ENCODE data around the gene THADA.

Gene THADA

GRCh38 chr2:43459446-43460173, 136.2 kb downstream of the THADA start:
- no peaks in the 10 kb centered on the region; the same call in 1 of the 2 replicates for H3K4me1 ChIP-seq (ENCODE audit: insufficient read depth, low read length)
- H3K9ac ChIP-seq (ENCODE audit: low read depth, low read length), result no peak overlapping the region
- H3K9me3 ChIP-seq (ENCODE audit: insufficient read depth, low read depth, low read length), result no peaks in the 10 kb centered on the region
- H3K27me3 ChIP-seq (ENCODE audit: insufficient read depth, low read length), result no peaks in the 10 kb centered on the region
- H3K36me3 ChIP-seq (ENCODE audit: insufficient read depth, low read depth, low read length), result no peaks in the 10 kb centered on the region
- no peak overlapping the region for H3K27ac ChIP-seq (ENCODE audit: low read length)
- no peak overlapping the region for H3K4me3 ChIP-seq (ENCODE audit: low read length)

- H3K9ac ChIP-seq (ENCODE audit: low read depth, low read length), result no peak overlapping the region
- no peak overlapping the region for H3K4me3 ChIP-seq (ENCODE audit: low read length)
- H3K27ac ChIP-seq (ENCODE audit: low read length), result no peak overlapping the region
- no peaks in the 10 kb centered on the region for H3K36me3 ChIP-seq (ENCODE audit: insufficient read depth, low read depth, low read length)
- H3K4me1 ChIP-seq (ENCODE audit: insufficient read depth, low read length), result no peaks in the 10 kb centered on the region; the same call in 1 of the 2 replicates
- no peaks in the 10 kb centered on the region for H3K9me3 ChIP-seq (ENCODE audit: insufficient read depth, low read depth, low read length)
- H3K27me3 ChIP-seq (ENCODE audit: insufficient read depth, low read length), result no peaks in the 10 kb centered on the region
Observed at GRCh38 chr2:43458014-43458628, 137.7 kb downstream of the THADA start.

GRCh38 chr2:43455731-43456642, 139.9 kb downstream of the THADA start:
- Histone ChIP-seq H3K27me3 (ENCODE audit: insufficient read depth, low read length) (no peaks in the 10 kb centered on the region), H3K9me3 (ENCODE audit: insufficient read depth, low read depth, low read length) (no peaks in the 10 kb centered on the region), H3K4me1 (ENCODE audit: insufficient read depth, low read length) (no peaks in the 10 kb centered on the region; the same call in 1 of the 2 replicates), H3K9ac (ENCODE audit: low read depth, low read length) (no peak overlapping the region), H3K27ac (ENCODE audit: low read length) (no peak overlapping the region), H3K4me3 (ENCODE audit: low read length) (no peak overlapping the region), H3K36me3 (ENCODE audit: insufficient read depth, low read depth, low read length) (no peaks in the 10 kb centered on the region)

DNA sequence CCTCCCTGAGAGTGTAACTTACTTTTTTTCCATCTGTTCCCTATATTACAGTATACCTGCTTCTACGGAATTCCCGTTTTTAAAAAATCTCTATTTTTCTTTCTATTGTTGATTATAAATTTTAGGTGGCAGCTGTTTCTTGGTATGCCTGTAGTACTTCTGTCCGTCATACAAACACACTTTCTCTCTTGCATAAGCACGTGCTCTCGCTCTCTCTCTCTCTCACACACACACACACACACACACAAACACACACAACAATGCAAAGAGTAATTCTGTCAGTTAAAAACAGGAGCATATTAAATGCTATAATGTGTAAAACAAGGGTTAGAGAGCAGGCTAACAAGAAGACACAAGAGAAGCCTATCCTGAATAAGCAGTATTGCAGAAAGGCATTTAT, 140.5 kb downstream of the THADA start:
- H3K9ac ChIP-seq (ENCODE audit: low read depth, low read length), result no peak overlapping the region
- H3K4me3 ChIP-seq (ENCODE audit: low read length), result no peak overlapping the region
- no peaks in the 10 kb centered on the region for H3K9me3 ChIP-seq (ENCODE audit: insufficient read depth, low read depth, low read length)
- H3K4me1 ChIP-seq (ENCODE audit: insufficient read depth, low read length), result no peaks in the 10 kb centered on the region; the same call in 1 of the 2 replicates
- no peaks in the 10 kb centered on the region for H3K36me3 ChIP-seq (ENCODE audit: insufficient read depth, low read depth, low read length)
- no peaks in the 10 kb centered on the region for H3K27me3 ChIP-seq (ENCODE audit: insufficient read depth, low read length)
- H3K27ac ChIP-seq (ENCODE audit: low read length), result no peak overlapping the region

- no peaks in the 10 kb centered on the region for H3K27me3 ChIP-seq (ENCODE audit: insufficient read depth, low read length)
- H3K27ac ChIP-seq (ENCODE audit: low read length), result no peak overlapping the region
- no peak overlapping the region for H3K9ac ChIP-seq (ENCODE audit: low read depth, low read length)
- H3K36me3 ChIP-seq (ENCODE audit: insufficient read depth, low read depth, low read length), result no peaks in the 10 kb centered on the region
- H3K9me3 ChIP-seq (ENCODE audit: insufficient read depth, low read depth, low read length), result no peaks in the 10 kb centered on the region
- no peak overlapping the region for H3K4me3 ChIP-seq (ENCODE audit: low read length)
- no peaks in the 10 kb centered on the region; the same call in 1 of the 2 replicates for H3K4me1 ChIP-seq (ENCODE audit: insufficient read depth, low read length)
Observed at GRCh38 chr2:43454791-43455190, 141.0 kb downstream of the THADA start.

DNA sequence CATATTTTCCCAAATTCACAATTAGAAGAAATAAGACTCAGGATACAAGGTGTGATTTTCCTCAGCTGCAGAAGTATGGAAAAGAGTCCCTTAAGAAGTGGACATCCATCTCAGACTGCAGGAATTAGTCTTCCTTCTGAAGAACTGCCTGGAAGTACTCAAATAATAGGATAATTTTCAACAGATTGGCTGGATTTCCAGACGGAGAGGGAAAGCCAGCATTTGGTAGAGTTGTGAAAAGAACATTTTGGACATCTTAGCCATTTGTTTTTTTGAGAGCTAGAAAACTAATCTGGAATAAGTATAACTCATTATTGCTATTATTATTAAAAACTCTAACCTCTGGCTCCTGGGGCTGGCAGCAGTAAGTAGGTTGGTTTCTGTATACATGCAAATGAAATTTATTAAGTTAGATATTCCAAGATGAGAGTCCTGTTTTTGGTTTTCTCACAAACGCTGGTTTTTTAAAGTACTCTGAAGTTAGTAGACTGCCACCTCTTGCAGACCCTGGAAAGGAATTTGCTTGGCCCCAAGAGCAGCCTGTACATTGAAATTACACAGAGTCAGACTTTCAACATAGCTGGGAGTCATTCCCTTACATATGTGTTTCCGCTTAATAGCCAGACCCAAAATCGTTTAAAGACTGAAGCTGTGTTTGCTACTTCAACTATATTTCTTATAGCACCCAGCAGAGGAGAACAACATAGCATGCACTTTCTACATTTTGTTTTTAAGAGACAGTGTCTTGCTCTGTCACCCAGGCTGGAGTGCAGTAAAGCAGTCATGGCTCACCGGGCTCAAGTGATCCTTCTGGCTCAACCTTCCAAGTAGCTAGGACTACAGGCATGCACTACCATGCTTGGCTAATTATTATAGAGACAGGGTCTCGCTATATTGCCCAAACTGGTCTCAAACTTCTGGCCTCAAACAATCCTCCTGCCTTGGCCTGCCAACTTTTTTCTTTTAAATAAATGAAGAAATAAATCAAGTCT, 142.4 kb downstream of the THADA start:
- no peak overlapping the region for H3K27ac ChIP-seq (ENCODE audit: low read length)

DNA sequence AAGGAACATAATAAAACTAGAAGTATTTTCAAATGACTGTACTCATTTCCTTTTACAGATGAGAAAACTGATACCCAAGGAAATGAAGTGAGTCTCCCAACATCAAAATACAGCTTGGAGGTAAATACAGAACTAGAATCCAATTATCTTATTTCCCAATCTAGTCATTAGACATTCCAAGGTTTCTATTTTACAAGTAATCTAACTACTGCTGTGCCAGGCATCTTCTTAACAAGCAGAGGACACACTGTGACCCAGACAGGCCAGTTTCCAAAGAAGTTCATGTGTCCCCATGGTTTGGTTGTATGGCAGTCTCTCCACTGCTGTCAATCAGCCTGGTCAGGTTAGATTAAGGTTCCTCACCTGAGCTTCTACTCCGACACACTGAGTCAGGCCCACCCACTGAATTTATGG, 143.5 kb downstream of the THADA start:
- Histone ChIP-seq H3K27ac (ENCODE audit: low read length) (no peak overlapping the region), H3K9me3 (ENCODE audit: insufficient read depth, low read depth, low read length) (no peaks in the 10 kb centered on the region), H3K4me3 (ENCODE audit: low read length) (no peak overlapping the region), H3K27me3 (ENCODE audit: insufficient read depth, low read length) (no peaks in the 10 kb centered on the region), H3K9ac (ENCODE audit: low read depth, low read length) (no peak overlapping the region), H3K36me3 (ENCODE audit: insufficient read depth, low read depth, low read length) (no peaks in the 10 kb centered on the region), H3K4me1 (ENCODE audit: insufficient read depth, low read length) (peaks cover 17% of the 10 kb centered on the region; the same call in 1 of the 2 replicates)

More for the DNA sequence above, 142.4 kb downstream of the THADA start:
- H3K4me1 ChIP-seq (ENCODE audit: insufficient read depth, low read length), result peaks cover 10% of the 10 kb centered on the region; the same call in 1 of the 2 replicates
- H3K9me3 ChIP-seq (ENCODE audit: insufficient read depth, low read depth, low read length), result no peaks in the 10 kb centered on the region
- H3K36me3 ChIP-seq (ENCODE audit: insufficient read depth, low read depth, low read length), result no peaks in the 10 kb centered on the region
- H3K27me3 ChIP-seq (ENCODE audit: insufficient read depth, low read length), result no peaks in the 10 kb centered on the region
- H3K4me3 ChIP-seq (ENCODE audit: low read length), result no peak overlapping the region
- H3K9ac ChIP-seq (ENCODE audit: low read depth, low read length), result no peak overlapping the region

- Histone ChIP-seq H3K27ac (ENCODE audit: low read length) (no peak overlapping the region), H3K36me3 (ENCODE audit: insufficient read depth, low read depth, low read length) (no peaks in the 10 kb centered on the region), H3K27me3 (ENCODE audit: insufficient read depth, low read length) (no peaks in the 10 kb centered on the region), H3K4me1 (ENCODE audit: insufficient read depth, low read length) (peaks cover 18% of the 10 kb centered on the region; the same call in 1 of the 2 replicates), H3K9ac (ENCODE audit: low read depth, low read length) (no peak overlapping the region), H3K9me3 (ENCODE audit: insufficient read depth, low read depth, low read length) (no peaks in the 10 kb centered on the region), H3K4me3 (ENCODE audit: low read length) (no peak overlapping the region)
Observed at GRCh38 chr2:43450617-43451016, 145.2 kb downstream of the THADA start.

GRCh38 chr2:43448822-43449110, 147.1 kb downstream of the THADA start:
- H3K4me3 ChIP-seq (ENCODE audit: low read length), result no peak overlapping the region
- H3K9me3 ChIP-seq (ENCODE audit: insufficient read depth, low read depth, low read length), result no peaks in the 10 kb centered on the region
- H3K27me3 ChIP-seq (ENCODE audit: insufficient read depth, low read length), result no peaks in the 10 kb centered on the region
- no peaks in the 10 kb centered on the region for H3K36me3 ChIP-seq (ENCODE audit: insufficient read depth, low read depth, low read length)
- peak overlapping the region; percentile 62; the same call in 1 of the 2 replicates for H3K9ac ChIP-seq (ENCODE audit: low read depth, low read length)
- H3K4me1 ChIP-seq (ENCODE audit: insufficient read depth, low read length), result peaks cover 29% of the 10 kb centered on the region
- peak overlapping the region; percentile 87 for H3K27ac ChIP-seq (ENCODE audit: low read length)

GRCh38 chr2:43448011-43448821, 147.6 kb downstream of the THADA start:
- no peaks in the 10 kb centered on the region for H3K9me3 ChIP-seq (ENCODE audit: insufficient read depth, low read depth, low read length)
- H3K9ac ChIP-seq (ENCODE audit: low read depth, low read length), result peak overlapping the region; percentile 62; the same call in 1 of the 2 replicates
- H3K4me1 ChIP-seq (ENCODE audit: insufficient read depth, low read length), result peaks cover 29% of the 10 kb centered on the region
- no peaks in the 10 kb centered on the region for H3K36me3 ChIP-seq (ENCODE audit: insufficient read depth, low read depth, low read length)
- H3K27ac ChIP-seq (ENCODE audit: low read length), result peak overlapping the region; percentile 87
- no peaks in the 10 kb centered on the region for H3K27me3 ChIP-seq (ENCODE audit: insufficient read depth, low read length)
- no peak overlapping the region for H3K4me3 ChIP-seq (ENCODE audit: low read length)

All from iPS-20b (cell line).